AG08395 (cell line): Measurements from ENCODE around the gene LPIN3.

ENCODE experiments used
- DNase-seq: peaks from one replicate; pipeline ENCODE4 v3.0.0; 2012; ENCODE audit warnings: mixed read lengths, low spot score

The LPIN3 gene

DNA sequence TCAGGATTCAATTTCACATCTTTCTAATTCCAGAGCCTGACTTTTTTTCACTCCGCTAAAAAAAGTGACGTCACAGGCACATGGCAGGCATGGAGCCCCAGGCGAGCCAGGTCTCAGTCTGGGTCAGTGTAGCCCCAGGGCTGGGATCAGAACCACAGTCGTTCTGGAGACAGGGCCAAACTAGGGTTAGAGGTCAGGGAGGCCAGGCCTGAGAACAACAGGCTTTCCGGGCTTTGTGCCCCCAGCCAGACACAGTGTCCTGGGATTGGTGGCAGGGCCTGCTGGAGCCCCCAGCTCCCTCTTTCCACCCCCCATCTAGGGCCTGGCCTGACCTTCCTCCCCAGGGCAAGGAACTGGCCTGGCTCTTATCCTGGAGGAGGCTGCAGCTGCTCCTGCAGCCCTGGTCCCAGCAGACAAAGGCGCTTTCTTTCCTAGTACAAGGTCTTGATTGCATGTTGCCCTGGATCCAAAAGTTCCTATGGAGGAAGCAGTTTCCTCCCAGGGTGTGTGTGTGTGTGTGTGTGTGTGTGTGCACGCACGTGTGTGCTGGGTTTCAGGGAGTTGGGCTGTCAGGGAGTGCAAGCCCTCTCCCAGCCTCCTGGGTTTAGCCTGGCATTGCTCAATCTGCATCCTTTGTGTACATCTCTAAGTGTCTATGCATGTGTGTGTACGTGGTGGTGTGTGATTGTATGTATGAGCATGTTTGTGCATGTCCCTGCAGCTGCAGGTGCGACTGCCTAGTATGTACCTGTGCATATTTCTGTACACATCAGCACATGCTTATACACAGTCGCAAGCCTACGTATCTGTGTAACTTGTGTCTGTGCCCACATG is 52.5 kb downstream of the LPIN3 start:
- no peak for DNase-seq

DNA sequence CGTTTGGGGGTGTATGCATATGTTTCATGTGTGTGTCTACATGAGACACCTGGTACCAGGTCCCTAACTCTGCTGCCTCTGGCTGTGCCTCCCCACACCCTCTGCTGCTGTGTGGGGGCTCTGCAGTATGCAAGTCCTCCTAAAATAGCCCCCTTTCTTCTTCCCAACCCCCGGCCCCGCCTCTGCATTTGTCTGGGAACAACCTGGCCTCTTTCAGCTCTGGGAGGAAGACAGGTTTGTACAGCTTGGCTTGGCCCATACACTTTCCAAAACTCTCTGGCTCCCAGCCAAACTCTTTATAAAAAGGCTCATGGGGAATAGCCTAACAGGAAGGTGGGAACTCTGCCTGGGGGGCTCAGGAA is 53.1 kb downstream of the LPIN3 start:
- DNase-seq = no peak

DNA sequence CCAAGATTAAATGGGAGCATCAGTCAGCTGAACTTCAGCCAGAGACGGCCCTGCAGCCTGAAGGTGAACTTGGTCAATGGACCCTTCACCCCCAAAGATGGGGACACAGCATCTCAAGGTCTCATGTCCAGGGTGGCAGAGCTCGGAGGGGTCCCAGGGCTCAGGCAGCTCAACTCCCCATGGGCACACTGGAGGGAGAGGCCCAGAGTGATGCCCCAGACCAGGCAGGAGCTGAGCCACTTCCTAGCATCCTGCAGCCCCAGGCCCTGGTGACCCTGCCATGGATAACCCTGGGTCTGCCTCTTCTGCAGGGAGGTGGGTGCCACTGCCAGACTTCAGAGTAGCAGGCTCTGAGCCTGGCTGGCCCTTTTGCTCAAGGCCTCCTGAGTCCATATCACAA is 53.5 kb downstream of the LPIN3 start:
- no peak for DNase-seq

- no peak for DNase-seq
These were observed 54.5 kb downstream of the LPIN3 start for GRCh38 chr20:41394931-41395666.

DNA sequence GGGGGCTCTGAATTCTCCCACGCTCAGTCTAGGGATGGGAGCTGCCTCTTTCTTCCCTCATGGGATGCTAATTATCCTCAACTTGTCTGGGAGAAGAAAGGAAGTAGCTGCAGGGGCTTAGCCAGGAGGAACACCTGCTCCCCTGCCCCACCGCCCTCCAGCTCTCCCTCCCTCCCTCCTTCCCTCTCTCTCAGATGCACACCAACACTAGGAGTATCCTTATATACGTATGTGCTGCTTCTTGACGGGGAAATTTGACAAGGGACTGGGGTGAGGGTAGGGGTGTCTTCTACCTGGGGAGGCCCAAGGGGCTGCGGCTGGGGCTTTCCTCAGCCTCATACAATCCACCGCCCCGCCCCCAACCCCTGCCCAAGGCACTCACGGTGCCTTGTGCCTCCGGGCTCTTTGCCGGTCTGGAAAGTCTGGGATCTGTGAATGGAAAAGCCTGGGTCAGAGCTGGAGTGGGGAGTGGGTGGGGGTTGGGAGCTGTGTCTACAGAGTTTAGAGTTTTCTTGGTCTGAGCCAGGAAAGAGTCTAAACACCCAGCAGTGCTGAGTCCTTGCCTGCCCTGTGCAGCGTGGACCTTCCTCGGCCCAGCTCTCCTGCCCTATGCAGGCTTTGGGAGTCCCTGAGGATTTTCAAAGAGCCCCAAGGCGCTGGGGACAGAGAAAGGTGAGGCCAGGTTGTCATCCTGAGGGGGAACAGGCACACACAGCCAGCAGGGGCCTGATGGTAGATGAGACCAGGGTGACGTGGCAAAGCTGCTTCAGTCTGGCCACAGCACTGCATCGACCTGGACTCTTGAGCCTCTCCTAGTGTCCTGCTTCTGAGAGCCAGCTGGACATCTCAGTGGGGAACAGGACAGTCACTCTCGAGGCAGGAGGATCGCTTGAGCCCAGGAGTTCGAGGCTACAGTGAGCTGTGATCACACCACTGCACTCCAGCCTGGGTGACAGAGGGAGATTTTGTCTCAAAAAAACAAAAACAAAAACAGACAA is 55.3 kb downstream of the LPIN3 start:
- peak; percentile 36 for DNase-seq

- DNase-seq = no peak
These were observed 57.8 kb downstream of the LPIN3 start for GRCh38 chr20:41398408-41398807.

GRCh38 chr20:41403604-41404003 is 63.0 kb downstream of the LPIN3 start:
- DNase-seq = no peak

GRCh38 chr20:41405436-41405835 is 64.8 kb downstream of the LPIN3 start:
- DNase-seq = no peak

DNA sequence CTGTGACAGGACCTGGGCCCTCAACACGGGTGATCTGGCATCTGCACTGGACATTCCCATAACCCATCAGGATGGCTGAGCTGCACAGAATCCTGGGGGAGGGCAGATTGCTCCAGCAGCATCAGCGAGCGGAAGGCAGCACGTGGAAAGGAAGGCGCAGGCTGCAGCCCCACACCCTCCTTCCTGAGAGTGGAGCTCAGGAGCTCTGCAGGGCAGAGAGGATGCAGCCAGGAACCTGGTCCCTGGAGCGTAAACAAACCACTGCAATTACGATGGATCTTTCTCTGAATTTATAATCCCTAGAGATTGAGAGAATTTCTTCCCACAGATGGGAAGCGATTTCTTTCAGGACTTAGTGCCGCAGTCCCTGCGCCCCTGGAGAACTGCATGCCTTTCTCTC is 65.7 kb downstream of the LPIN3 start:
- no peak for DNase-seq

DNA sequence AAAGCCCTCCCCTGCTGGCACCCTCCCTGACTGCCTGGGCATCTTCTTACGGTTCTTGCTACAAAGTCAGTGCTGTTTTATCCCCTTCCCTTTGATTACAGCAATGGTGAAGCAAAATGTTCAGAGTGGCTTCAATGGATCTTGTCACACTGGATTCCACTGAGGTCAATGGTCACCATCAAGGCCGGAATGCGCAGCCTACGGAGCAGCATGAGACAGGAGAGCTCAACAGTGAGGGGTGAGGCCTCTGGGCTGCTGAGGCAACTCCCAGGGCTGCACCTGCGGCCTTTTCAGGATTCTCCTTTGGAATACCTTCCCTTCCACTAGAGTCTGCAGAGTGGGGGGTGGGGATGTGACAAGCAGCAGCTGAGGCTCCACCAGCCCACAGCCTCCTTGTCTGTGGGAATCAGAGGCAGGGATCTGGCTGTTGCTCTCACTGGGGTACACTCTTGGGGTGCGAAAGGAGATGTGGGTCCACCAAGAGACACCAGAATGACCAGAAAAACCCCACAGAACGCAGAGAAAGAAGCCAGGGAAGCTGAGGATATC is 66.3 kb downstream of the LPIN3 start:
- no peak for DNase-seq

- DNase-seq = no peak
These were observed 67.0 kb downstream of the LPIN3 start for GRCh38 chr20:41407607-41408006.

DNA sequence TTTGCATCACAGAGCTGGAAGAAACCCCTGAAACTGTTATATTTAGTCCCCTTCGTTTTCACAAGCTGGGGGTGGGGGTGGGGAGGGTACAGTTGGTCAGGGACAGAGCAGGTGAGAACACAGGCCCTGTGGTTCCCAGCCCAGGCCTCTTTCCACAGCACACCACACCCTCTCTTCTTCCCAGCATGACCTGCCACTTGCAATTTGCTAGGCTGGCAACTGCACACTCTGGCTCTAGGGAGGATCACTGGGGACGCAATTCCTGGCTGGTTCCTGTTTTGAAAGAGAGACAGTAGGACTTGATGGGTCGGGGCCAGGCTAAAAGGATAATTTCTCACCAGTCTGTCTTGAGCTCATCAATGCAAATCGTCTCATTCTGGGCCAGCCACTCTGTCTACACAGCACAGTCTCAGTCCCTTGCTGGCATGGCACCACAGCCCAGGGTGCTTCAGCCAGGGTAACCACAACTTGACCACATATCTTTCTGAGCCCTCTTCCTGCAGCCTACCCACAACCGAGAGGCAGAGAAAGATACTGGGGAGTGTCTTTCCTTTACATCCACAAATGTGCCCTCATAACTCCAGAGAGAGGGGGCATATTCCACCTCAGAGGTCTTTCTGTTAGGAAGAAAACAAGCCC is 67.7 kb downstream of the LPIN3 start:
- peak; percentile 13 for DNase-seq

DNA sequence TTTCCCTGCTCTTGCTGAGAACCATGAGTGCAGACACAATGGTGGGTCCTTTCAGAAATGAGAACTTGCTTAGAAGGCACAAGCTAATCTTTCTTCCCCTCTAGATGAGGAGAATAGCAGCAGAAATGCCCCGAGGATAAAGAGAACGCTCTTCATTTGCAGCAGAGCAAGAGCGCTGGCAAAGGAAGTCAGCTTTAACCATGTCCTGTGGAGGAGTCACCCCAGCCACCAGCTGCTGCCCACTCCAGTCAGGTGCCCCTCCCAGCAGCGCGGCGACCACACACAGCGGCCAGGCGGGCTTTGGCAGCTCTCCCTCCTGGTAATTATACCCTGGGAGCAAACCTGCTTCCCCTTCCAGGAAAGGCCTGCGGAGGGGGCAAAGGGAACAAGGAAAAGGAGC is 68.4 kb downstream of the LPIN3 start:
- peak; percentile 19 for DNase-seq
